Ishikawa (cell line): ENCODE measurements around the gene SLC28A3.

Source experiments
- CREB1 ChIP-seq: IDR thresholded peaks from 2 replicates; pipeline ENCODE4 v1.6.1; 2012; ENCODE audit warnings: low read depth
- EGR1 ChIP-seq: IDR thresholded peaks from 2 replicates; pipeline ENCODE4 v1.6.1; 2012
- MAX ChIP-seq: IDR thresholded peaks from 2 replicates; pipeline ENCODE4 v1.6.1; 2012
- NFIC ChIP-seq: IDR thresholded peaks from 2 replicates; pipeline ENCODE4 v1.6.1; 2012
- REST ChIP-seq: IDR thresholded peaks from 2 replicates; pipeline ENCODE4 v1.6.1; 2012; ENCODE audit warnings: low read depth, mild to moderate bottlenecking
- TCF12 ChIP-seq: IDR thresholded peaks from 2 replicates; pipeline ENCODE4 v1.6.1; 2012; ENCODE audit warnings: low read depth

GRCh38 chr9:84301851-84302250, 38.7 kb downstream of the SLC28A3 start:
- TF ChIP-seq REST (no peak), NFIC (no peak), EGR1 (no peak), CREB1 (no peak), TCF12 (no peak), MAX (no peak)
